Activated T-cell treated with anti-CD3 and anti-CD28 coated beads for 1 hour (primary cell): ENCODE results near the gene VTI1A.

Experiments
- DNase-seq: peaks from one replicate; pipeline ENCODE4 v3.0.0-alpha.2; 2020; ENCODE audit warnings: low read depth

Gene VTI1A

DNA sequence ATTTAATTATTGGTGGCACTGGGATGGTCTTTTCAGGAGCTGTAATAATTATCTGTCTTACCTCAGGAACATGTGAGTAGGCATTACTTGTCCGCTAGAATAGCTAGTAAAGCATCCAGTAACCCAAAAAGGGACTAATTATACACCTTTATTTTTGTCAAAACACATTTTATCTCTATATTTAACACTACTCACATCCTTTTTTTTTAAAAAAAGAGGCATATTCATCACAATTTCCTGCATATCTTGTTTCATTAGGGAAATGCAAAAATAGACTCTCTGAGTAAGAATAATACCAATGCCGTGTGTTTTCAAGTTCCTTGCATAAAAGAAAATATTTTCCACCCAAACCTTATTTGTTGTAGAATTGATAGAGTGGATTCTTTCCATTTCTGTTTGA, 99.5 kb downstream of the VTI1A start:
- DNase-seq: no peak

DNA sequence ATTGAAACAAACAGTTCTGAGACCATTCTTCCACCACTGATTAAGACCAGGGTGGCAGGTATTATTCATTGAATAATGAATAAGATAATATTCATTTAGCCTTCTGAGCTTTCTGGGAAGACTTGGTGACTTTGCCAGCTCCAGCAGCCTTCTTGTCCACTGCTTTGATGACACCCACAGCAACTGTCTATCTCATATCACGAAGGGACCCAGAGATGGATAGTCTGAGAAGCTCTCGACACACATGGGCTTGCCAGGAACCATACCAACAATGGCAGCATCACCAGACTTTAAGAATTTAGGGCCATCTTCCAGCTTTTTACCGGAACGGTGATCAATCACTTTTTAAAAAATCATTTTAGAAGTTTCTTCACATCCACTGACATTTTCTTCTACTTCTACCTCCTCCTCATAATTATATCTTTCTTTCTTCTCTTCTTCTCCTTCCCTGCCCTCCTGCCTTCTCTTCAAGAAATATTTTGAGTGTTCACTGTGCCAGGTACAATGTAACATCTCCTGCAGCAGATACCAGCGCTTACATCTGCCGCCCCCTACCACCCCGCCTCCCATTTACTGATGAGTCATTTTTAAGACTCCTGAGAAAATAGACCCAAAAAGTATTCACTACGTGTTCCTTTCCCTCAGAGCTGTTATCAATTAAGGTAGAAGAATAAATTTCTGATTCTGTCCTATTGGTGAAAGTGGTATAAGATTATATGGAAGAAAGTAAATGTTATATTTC, 101.7 kb downstream of the VTI1A start:
- DNase-seq: no peak

DNA sequence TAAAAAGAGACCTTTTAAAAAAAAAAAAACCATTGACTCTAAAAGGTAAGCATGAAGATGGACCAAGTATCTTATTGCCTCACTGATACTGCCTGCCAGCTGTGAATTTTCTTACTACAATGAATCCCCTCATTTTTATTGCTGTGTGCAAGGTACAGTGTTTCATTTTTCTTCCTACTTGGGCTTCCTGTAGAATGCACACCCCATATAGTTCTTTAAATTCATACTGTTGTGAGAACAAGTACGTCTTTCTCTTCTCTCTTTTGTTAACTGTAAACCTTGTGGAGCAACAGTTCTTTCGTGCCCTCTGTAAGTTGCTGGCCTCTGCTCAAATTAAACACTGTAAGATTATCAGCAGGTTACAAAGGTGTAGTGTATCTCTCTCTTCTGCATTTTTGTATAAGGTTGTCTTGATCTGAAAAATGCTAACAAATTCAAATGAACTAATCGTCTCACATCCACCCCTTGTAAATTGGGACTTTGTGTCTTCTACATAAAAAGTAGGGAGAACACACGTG, 105.6 kb downstream of the VTI1A start:
- DNase-seq: no peak

DNA sequence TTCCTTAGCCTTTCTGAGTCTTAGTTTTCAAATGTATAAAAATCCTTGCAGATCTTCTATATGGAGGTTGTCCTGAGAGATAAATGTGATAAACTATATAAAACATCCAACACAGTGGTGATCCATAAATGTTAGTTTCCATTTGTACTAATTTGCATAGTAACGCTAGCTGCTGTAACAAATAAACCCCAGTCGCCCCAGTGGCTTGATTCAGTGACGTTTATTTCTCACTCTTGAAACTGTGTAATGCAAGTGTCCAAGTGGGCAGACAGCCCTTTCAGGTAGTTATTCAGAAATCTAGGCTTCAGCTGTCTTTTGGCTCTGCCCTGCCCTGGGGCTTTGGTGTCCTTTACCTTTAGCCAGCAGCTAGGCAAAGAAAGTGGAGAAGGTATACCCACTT, 106.3 kb downstream of the VTI1A start:
- DNase-seq: no peak

DNA sequence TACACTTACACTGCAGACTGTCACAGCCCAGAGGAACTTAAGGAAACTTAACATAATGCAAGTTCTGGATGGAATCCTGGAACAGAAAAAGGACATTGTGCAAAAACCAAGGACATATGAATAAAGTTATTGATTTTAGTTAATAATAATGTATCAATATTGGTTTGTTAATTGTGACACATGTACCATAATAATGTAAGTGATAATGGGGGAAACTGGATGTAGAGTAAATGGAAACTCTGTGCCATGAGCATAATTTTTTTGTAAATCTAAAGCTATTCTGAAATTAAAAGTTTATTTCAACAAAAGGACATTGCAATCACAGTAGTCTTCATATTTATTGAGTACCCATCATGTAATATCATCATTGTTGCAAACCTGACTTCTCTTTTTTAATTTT, 107.2 kb downstream of the VTI1A start:
- DNase-seq: no peak

DNA sequence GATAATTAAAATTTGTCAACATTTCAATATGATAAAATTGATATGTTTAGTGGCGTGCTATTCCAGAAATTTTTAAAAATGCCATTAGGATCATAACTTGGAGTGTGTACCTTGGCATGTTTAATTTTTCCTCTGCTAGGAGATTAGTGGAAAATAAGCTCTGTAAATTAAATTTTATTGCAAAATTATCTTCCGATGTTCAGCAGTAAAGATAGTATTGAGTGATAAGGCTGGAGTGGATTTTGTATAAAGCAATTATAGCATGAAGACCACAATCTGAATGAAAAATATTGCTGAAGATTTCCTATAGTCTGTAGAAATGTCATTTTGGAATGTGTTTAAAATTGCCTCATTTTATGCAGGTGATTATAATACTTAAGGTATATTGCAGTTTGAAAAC, 110.2 kb downstream of the VTI1A start:
- no peak for DNase-seq

DNA sequence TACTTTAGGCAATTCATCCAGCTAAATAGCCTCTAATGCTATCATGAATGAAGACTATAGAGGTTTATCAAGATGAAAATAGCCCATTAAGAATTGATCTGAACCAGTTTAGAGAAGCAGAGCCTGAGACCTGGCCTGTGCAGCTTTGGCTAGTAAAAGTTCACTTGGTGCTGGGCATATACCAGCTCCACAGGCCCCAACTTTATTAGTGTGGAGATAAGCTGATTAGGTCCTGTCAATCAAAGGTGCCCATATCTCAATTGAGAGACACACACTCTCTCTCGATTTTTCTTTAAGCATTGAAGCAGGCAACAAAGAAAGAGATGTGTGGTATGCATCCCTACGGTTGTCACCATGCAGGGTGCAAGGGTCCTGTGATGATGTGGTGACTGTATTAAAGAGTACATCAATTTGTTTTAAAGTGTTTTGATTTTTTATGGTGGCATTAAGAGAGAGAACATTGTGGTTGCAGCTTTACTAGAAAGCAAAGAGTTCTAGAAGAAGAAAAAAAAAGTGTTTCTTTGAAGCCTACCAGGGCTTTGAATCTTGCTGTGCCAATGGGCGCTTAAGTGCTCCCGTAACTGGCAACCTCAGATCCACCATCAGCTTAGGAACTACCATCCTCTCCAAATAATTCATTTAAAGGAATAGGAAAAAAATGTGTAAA, 111.6 kb downstream of the VTI1A start:
- DNase-seq: no peak

DNA sequence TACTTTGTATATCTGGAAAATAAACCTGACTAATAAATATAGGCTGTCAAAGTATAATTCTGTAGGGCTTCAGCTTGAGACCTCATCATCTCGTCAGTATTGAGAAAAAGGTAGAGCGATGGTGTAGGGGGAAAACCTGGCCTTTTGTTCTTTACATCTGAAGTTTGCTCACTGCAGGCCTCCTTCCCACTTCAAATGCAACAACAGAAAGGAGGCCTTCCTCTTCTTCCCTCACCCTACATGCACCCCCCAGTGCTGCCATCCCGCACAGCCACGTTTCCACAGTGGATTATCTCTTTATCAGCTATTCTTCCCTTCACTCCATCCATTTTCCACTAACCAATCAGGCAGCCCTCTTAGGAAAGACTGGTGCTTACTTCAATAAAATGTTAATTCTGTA, 112.3 kb downstream of the VTI1A start:
- DNase-seq: no peak

DNA sequence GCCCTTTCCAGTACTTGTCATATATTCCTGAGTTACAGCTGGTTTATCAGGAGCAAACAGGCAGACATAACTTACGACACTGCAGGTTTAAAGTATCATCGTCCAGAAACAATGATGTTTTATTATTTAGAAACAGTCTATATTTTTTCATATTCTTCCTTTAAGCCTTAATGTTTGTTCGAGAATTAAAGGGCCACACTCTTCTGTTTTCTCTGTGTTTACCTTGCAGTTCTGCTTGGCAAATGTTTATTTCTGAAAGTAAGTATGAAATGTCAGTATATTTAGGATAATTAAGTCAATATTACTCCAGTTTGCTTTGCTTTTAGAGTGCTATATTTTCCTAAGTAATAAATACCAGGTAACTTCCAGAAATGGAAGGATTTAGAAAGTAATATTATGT, 115.1 kb downstream of the VTI1A start:
- no peak for DNase-seq

DNA sequence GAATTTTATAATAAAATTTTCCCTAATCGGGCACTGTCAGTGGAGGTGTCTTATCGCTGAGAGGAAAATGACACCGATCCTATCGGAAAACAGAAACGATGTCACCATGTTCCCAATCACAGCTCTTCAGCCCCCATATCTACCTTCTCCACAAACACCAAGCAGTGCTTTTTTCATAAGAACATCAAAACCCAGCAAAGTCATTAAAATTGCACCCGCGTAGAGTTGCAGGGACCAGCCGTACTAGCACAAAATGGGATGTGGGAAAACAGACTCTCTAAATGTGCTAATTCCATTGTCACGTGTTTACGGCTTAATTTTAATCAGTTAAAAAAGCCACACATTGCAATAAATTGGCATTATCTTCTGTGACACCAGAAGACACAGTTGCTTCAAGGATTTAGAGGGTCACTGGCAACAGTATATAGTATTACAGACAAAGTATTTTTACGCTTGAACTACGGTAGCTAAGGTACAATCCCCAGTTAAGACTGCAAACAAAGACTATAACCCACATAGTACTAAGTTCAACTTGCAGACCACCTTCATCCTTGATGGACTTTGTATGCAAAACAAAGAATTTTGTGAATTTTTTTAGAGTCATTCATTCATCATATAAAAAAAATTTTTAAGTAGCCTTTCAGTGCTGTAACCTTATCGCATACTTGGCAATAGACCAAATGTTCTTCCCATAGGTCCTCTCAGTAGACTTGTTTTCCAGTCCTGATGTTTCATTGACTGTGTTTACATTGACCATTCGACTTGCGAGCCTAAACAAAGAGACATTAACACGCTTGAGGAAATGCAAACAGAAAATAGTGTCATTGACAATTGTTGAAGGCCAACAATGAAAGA, 116.0 kb downstream of the VTI1A start:
- DNase-seq: no peak

DNA sequence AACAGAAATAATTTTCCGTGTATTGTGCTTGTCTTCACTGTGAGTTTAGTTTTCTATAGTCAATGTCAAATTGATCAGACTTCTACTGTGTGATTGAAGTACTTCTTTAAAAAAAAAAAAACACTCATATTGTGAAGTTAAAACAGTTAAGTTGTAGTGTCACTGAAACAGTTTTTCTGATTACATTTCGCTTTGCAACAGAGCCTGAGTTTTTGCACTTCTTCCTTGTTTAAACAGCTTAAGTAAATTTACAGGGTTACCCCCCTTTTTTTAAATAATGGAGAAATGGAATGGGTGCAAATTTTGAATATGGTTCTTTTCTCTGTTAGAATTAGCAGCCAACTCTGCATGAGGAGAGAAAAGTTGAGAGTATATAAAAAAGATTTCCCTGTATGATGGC, 117.3 kb downstream of the VTI1A start:
- no peak for DNase-seq

DNA sequence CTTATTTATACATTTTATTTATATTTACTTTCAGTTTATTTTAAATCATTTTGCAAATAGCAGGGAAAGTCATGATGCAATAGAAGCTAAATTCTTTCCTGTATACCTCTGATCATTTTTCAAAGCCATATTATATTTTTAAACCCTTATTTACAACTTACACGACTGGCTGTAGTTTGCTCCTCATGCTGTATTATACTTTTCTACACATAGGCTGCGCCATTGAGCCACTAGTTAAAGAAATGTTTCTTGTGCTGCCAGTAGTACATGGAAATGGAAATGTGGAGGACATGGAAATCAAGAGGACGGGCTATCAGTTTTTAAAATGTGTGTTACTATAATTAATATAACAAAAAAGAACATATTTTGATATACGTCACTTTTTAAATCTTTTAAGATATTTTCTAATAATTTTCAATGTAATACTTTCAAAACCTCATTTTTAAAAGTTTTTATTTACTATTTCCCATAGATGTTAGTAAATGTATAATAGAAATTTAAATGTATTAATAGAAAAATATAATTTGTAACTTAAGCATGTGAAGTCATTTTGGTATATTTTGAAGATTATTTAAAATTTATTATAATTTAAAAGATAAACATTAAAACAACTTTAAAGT, 118.5 kb downstream of the VTI1A start:
- DNase-seq: no peak

DNA sequence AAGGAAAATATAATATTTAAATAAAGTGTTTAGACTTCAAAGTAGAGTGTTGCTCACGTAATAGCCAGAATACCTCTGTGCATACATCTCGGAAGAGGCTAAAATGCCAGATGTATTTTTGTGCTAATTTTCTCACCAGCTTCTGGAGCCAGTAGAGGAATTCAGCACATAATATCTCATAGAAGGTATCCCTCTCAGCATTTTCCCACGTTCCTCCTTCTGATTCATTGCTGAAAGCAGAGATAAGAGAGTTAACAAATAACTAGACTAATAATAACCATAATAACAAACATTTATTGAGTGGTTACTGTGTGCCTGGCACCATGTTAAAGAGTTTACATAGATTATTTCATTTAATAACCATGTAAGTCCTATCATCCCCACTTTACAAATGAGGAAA, 123.6 kb downstream of the VTI1A start:
- DNase-seq: no peak

DNA sequence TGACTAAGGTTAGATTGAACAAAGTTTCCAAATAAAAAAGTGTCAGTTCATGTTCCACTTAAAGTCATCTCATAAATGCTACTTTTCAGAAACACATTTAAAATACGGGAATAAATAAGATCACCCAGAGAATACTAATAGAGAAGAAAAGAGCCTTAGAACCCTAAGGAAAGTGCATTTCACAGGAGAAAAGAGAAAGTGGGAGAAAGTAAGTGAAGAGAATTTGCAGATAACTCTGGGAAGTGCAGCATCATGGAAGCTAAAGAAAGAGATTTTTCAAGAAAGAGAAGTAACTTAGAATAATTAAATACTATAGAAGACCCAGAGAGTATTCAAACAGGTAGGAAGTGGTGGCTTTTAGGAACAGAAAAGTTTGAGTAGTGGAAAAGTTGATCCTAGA, 132.6 kb downstream of the VTI1A start:
- no peak for DNase-seq

DNA sequence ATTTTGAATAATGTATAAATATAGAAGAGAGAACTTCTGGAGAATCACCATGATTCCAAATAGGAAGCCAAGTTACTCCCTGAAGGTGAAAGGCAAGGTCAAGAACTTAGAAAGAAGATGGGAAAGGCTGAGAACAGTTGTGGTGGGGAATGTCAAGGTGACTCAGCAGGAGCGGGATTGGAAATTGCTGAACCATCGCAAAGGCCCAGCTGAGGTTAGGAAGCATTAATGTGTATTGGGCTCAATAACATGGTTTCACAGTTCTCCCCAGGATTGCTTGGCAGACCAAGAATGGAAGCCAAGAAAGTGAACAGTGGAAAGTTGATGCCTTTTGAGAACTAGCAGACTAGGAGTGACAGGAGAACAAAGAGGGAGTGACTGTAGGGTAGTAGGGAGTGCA, 133.3 kb downstream of the VTI1A start:
- DNase-seq: no peak

DNA sequence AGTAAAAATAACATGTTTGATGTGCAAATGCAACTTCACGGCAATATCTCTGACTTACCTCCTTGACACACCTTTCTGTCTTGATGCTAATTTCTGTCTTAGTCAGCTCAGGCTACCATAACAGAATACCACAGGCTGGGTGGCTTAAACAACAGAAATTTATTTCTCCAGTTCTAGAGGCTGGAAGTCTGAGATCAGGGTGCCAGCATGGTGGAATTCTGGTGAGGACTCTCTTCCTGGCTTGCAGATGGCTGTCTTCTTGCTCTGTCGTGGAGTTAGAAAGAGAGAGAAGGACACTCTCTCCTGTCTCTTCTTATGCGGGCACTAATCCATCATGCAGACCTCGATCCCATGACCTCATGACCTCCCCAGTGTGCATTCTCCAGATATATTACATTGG, 134.9 kb downstream of the VTI1A start:
- DNase-seq: no peak

DNA sequence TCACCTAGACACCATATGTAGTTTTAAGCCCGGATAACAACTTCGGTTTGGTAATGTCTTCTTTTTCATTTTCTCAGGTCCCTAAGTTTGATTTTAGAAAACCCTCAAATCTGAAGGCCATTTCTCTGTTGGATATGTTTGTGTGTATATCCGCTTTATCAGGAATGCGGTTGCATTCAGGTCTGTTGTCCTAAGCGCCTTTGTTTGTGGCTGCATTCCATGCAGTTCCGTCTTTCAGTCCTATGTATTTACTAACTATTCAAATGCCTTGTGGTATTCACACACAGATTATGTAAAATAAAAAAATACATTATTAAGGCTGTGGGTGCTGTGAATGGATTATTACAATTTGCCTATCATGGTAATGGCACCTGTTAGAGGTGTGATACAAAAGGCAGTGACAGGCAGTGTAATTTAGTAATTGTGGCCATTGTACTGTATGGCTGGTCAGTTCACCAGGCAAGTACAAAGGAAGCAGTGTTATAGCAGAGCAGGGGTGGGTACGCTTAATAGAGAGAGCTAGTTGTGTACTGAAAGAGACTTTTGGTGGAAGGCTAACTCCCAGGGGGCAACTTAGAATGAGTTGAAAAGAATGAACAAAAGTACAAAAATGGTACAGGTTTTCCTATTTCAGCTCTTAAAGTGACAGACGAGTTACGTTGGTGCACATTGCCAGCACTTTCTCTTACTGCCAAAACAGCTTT, 136.4 kb downstream of the VTI1A start:
- DNase-seq: no peak

DNA sequence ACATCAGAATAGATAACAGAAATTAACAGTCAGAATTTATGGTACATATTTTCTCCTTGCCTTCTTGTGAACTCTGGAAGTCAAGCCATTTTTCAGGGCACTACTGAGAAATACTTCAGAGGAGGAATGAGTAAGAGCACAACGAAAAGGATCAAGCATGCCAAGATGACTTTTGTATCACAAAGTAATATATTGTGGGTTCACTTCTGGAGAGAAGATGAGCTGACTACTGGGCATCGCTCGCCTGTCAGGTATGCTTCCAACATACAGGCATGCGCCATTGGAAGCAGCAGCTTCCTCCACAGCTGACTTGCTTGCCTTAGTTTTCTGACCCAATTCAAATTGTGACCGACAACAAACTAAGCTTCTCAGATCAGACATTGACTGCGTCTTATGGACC, 137.3 kb downstream of the VTI1A start:
- no peak for DNase-seq

DNA sequence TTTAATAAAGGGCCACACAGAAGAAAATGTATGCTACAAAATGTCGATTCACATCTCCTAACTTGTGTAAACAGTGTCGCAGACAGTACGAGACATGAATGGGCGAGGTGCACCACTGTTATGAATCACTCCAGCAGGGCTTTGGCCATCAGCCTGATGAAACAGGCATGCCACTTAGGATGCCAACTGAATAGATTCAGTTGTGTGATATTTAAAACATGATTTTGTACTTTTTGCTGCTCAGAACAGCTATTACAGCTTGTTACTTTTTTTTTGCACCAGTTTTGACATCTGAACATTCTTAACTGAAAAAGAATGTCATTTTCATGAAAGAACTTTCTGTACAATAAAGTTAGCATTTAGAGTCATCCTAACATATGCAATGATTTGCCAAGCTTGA, 138.1 kb downstream of the VTI1A start:
- no peak for DNase-seq

DNA sequence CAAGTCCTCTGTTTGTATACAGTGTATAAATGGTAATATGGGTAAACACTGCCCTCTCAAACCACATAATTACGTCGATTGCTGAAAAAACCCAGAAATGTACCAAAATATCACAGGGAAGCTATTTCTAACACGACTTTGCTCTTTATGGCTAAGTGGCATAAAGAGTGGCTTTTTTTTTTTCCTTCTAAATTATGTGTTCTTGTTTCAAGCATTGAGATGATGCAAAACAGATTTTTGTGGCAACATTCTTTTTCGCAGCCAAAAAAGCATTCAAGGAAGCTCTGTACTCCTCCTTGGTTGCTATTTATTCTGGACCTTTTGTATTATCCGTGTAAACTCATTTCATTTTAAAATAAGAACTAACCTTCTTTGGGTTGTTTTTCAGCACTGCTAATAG, 138.9 kb downstream of the VTI1A start:
- no peak for DNase-seq

DNA sequence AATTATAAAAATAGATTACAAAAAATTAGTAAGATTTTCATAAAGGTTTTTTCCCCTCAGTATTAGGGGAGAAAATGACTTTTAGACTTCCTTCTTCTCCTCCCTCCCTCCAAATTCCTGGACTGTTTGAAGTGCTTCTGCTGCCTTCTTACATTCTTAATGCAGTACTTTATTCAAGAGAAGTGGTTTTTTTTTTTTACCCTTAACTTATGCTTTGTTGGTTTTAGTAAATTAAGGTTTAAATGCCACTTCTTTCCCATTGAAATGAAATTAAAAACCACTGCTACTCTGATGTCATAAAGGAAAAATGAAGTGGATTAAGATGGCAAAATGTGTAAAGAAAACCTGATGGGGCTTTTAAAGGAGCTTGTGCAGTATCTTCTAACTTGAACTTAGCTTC, 140.7 kb downstream of the VTI1A start:
- no peak for DNase-seq
